Measurements from ENCODE around the gene PCLO.

- TF ChIP-seq MXI1 (IDR thresholded peaks at IDR 0.05; ENCODE audit: low read depth, low read length) (no peak), ZNF282 (CRISPR knock-in tag; IDR thresholded peaks at IDR 0.05) (no peak), KDM4B (IDR thresholded peaks at IDR 0.05; ENCODE audit: borderline replicate concordance in 2 of 2, low read depth in 1 of 2) (no peak), ARNT (IDR thresholded peaks at IDR 0.05) (no peak), CTCF (IDR thresholded peaks at IDR 0.05 in 2 of 3, conservative IDR thresholded peaks at IDR 0.05 in 1 of 3; ENCODE audit: insufficient read depth in 2 of 3, low read depth in 1 of 3, low read length in 3 of 3) (no peak), ZFP1 (CRISPR knock-in tag; IDR thresholded peaks at IDR 0.05) (no peak), EZH2 (IDR thresholded peaks at IDR 0.05; ENCODE audit: borderline replicate concordance, low read depth, low read length) (no peak), CAMTA2 (CRISPR knock-in tag; conservative IDR thresholded peaks at IDR 0.05) (no peak), ZNF407 (IDR thresholded peaks at IDR 0.05; ENCODE audit: low read depth) (no peak), BDP1 (IDR thresholded peaks at IDR 0.05; ENCODE audit: insufficient read depth, insufficient read length) (no peak), SP1 (CRISPR knock-in tag; IDR thresholded peaks at IDR 0.05) (no peak), YY1 (IDR thresholded peaks at IDR 0.05; ENCODE audit: borderline replicate concordance in 1 of 3, control insufficient read depth in 1 of 3, extremely low read depth in 1 of 3, insufficient read depth in 3 of 3, insufficient read length in 1 of 3, insufficient replicate concordance in 2 of 3, low read depth in 1 of 3, low read length in 2 of 3) (no peak), ATF3 (IDR thresholded peaks at IDR 0.05) (no peak), ATF3 (CRISPR knock-in tag; conservative IDR thresholded peaks at IDR 0.05) (no peak), POLR2A (conservative IDR thresholded peaks at IDR 0.05) (no peak)
Measured at GRCh38 chr7:83119494-83119893, 43.2 kb downstream of the PCLO start.
